Measurements from ENCODE around the gene MYH14. TPM values are rescaled to one million over a fixed set of nuclear protein-coding genes. Genes with fewer than 3 reads are reported as not detected.

MYH14 gene
- total and polyA plus RNA-seq, 2 donors (not counting 1 experiment from before 2014, with no cell fraction given): not detected

DNA sequence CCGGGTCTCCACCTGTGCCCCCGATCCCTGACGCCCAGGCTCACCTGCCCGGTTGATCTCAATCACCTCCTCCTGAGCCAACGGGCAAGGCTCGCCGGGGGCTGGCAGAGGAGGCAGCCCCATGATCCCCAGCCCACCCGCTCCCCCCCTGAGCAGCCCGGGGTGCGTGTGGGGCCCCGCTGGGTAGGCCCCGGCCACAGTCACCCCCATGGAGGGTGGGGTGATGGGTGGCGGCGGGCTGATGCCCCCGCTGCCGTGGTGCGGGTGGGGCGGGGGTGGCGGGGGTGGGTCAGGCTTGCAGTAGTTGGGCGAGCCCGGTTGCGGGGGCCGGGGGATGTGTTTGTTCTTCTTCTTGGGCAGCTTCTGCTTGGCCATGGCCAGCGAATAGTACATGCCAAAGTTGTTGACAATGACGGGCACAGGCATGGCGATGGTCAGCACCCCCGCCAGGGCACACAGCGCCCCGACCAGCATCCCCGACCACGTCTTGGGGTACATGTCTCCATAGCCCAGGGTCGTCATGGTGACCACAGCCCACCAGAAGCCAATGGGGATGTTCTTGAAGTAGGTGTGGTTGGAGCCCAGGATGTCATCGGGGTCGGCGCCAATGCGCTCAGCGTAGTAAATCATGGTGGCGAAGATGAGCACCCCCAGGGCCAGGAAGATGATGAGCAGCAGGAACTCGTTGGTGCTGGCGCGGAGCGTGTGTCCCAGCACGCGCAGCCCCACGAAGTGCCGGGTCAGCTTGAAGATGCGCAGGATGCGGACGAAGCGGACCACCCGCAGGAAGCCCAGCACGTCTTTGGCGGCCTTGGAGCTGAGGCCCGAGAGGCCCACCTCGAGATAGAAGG, 119.7 kb downstream of the MYH14 start:
- no peak overlapping the region for H3K4me2 ChIP-seq (ENCODE audit: extremely low read depth, insufficient read depth, low read length)
- no peak for DNase-seq (ENCODE audit: low read depth in 2 of 2)
- H3K36me3 ChIP-seq (ENCODE audit: control insufficient read depth, insufficient read depth, low read length): no peaks in the 10 kb centered on the region
- H3K79me2 ChIP-seq (ENCODE audit: control insufficient read depth, insufficient read depth, low read length): no peaks in the 10 kb centered on the region
- no peak overlapping the region for H3K4me3 ChIP-seq (replicated peaks in 1 of 4; ENCODE audit: control extremely low read depth in 1 of 4, insufficient read depth in 1 of 4, low read depth in 3 of 4, low read length in 4 of 4)
- H3K27ac ChIP-seq (ENCODE audit: insufficient read depth, low read length): no peak overlapping the region
- peaks cover 4% of the 10 kb centered on the region for H3K27me3 ChIP-seq (ENCODE audit: control insufficient read depth, insufficient read depth, low read length)
- no peak overlapping the region for H3K9ac ChIP-seq (ENCODE audit: insufficient read depth, low read length)
- no peak overlapping the region for H2AFZ ChIP-seq (ENCODE audit: low read length)
- no peaks in the 10 kb centered on the region for H3K4me1 ChIP-seq (ENCODE audit: control insufficient read depth, extremely low read depth, insufficient read depth, low read length)
- H3K9me3 ChIP-seq (ENCODE audit: control insufficient read depth, insufficient read depth, low read depth, low read length): no peaks in the 10 kb centered on the region
- no peaks in the 10 kb centered on the region for H4K20me1 ChIP-seq (ENCODE audit: control insufficient read depth, extremely low read depth, insufficient read depth, low read length)
- no peak for TF ChIP-seq EZH2 (IDR thresholded peaks at IDR 0.05; ENCODE audit: low read length, missing control alignments)
- TF ChIP-seq, protein P1, sequence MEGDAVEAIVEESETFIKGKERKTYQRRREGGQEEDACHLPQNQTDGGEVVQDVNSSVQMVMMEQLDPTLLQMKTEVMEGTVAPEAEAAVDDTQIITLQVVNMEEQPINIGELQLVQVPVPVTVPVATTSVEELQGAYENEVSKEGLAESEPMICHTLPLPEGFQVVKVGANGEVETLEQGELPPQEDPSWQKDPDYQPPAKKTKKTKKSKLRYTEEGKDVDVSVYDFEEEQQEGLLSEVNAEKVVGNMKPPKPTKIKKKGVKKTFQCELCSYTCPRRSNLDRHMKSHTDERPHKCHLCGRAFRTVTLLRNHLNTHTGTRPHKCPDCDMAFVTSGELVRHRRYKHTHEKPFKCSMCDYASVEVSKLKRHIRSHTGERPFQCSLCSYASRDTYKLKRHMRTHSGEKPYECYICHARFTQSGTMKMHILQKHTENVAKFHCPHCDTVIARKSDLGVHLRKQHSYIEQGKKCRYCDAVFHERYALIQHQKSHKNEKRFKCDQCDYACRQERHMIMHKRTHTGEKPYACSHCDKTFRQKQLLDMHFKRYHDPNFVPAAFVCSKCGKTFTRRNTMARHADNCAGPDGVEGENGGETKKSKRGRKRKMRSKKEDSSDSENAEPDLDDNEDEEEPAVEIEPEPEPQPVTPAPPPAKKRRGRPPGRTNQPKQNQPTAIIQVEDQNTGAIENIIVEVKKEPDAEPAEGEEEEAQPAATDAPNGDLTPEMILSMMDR (conservative IDR thresholded peaks at IDR 0.05 in 1 of 2, IDR thresholded peaks at IDR 0.05 in 1 of 2; ENCODE audit: low read depth in 1 of 2, low read length in 2 of 2): no peak

GRCh38 chr19:50323782-50324133, 120.3 kb downstream of the MYH14 start:
- no peak overlapping the region for H3K27ac ChIP-seq (ENCODE audit: insufficient read depth, low read length)

DNA sequence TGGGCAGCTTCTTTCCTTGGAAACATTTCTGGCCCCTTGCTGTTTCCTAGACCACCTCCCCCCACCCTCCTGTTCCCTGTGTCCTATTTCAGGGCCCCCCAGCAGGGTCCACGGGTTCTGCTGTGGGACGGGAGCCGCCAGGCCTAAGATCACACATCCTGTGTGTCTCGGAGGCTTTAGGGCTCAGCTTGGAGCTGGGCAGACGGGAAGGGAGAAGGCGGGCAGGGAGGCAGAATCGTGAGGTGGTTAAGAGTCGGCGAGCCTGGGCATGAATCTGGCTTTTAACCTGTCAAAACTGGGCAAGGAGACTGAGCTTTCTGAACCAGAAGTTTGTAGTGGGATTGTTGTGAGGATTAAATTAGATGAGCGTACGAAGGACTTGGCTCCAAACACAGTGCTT, 120.9 kb downstream of the MYH14 start:
- DNase-seq (ENCODE audit: low read depth in 2 of 2): no peak
- H3K27me3 ChIP-seq (ENCODE audit: control insufficient read depth, insufficient read depth, low read length): peaks cover 4% of the 10 kb centered on the region
- H3K4me3 ChIP-seq (replicated peaks in 1 of 4; ENCODE audit: control extremely low read depth in 1 of 4, insufficient read depth in 1 of 4, low read depth in 3 of 4, low read length in 4 of 4): no peak overlapping the region
- TF ChIP-seq, protein P1 (conservative IDR thresholded peaks at IDR 0.05 in 1 of 2, IDR thresholded peaks at IDR 0.05 in 1 of 2; ENCODE audit: low read depth in 1 of 2, low read length in 2 of 2): no peak
- no peak for TF ChIP-seq EZH2 (IDR thresholded peaks at IDR 0.05; ENCODE audit: low read length, missing control alignments)
- no peak overlapping the region for H3K9ac ChIP-seq (ENCODE audit: insufficient read depth, low read length)
- H2AFZ ChIP-seq (ENCODE audit: low read length): no peak overlapping the region
- H3K79me2 ChIP-seq (ENCODE audit: control insufficient read depth, insufficient read depth, low read length): no peaks in the 10 kb centered on the region
- H3K4me1 ChIP-seq (ENCODE audit: control insufficient read depth, extremely low read depth, insufficient read depth, low read length): no peaks in the 10 kb centered on the region
- no peaks in the 10 kb centered on the region for H3K9me3 ChIP-seq (ENCODE audit: control insufficient read depth, insufficient read depth, low read depth, low read length)
- H3K4me2 ChIP-seq (ENCODE audit: extremely low read depth, insufficient read depth, low read length): no peak overlapping the region
- H4K20me1 ChIP-seq (ENCODE audit: control insufficient read depth, extremely low read depth, insufficient read depth, low read length): no peaks in the 10 kb centered on the region
- H3K27ac ChIP-seq (ENCODE audit: insufficient read depth, low read length): no peak overlapping the region
- no peaks in the 10 kb centered on the region for H3K36me3 ChIP-seq (ENCODE audit: control insufficient read depth, insufficient read depth, low read length)

More at GRCh38 chr19:50323782-50324133, 120.3 kb downstream of the MYH14 start:
- no peak for TF ChIP-seq EZH2 (IDR thresholded peaks at IDR 0.05; ENCODE audit: low read length, missing control alignments)
- TF ChIP-seq, protein P1 (conservative IDR thresholded peaks at IDR 0.05 in 1 of 2, IDR thresholded peaks at IDR 0.05 in 1 of 2; ENCODE audit: low read depth in 1 of 2, low read length in 2 of 2): no peak
- peaks cover 4% of the 10 kb centered on the region for H3K27me3 ChIP-seq (ENCODE audit: control insufficient read depth, insufficient read depth, low read length)
- no peaks in the 10 kb centered on the region for H3K79me2 ChIP-seq (ENCODE audit: control insufficient read depth, insufficient read depth, low read length)
- H3K9ac ChIP-seq (ENCODE audit: insufficient read depth, low read length): no peak overlapping the region
- H3K9me3 ChIP-seq (ENCODE audit: control insufficient read depth, insufficient read depth, low read depth, low read length): no peaks in the 10 kb centered on the region
- no peak overlapping the region for H2AFZ ChIP-seq (ENCODE audit: low read length)
- no peak overlapping the region for H3K4me2 ChIP-seq (ENCODE audit: extremely low read depth, insufficient read depth, low read length)
- H3K36me3 ChIP-seq (ENCODE audit: control insufficient read depth, insufficient read depth, low read length): no peaks in the 10 kb centered on the region
- no peak overlapping the region for H3K4me3 ChIP-seq (replicated peaks in 1 of 4; ENCODE audit: control extremely low read depth in 1 of 4, insufficient read depth in 1 of 4, low read depth in 3 of 4, low read length in 4 of 4)
- no peaks in the 10 kb centered on the region for H4K20me1 ChIP-seq (ENCODE audit: control insufficient read depth, extremely low read depth, insufficient read depth, low read length)
- no peak for DNase-seq (ENCODE audit: low read depth in 2 of 2)
- H3K4me1 ChIP-seq (ENCODE audit: control insufficient read depth, extremely low read depth, insufficient read depth, low read length): no peaks in the 10 kb centered on the region
